SK-N-SH treated with all-trans-retinoic acid at 6 μM for 48 hours (cell line): ENCODE measurements around the gene OR52A5.

ENCODE experiments used
- CREB5 ChIP-seq: fragments of 250-450 bp; sonication (Bioruptor Pico); IDR thresholded peaks from 2 replicates; pipeline ENCODE4 v1.5.1; 2020; ENCODE audit warnings: low read depth, mild to moderate bottlenecking, moderate library complexity
- PATZ1 ChIP-seq: fragments of 250-450 bp; sonication (Bioruptor Pico); IDR thresholded peaks from 2 replicates; pipeline ENCODE4 v1.8.0; 2020; ENCODE audit warnings: mild to moderate bottlenecking, moderate library complexity, borderline replicate concordance
- ZFP3 ChIP-seq: fragments of 250-450 bp; sonication (Bioruptor Pico); IDR thresholded peaks from 2 replicates; pipeline ENCODE4 v1.5.0; 2020; ENCODE audit warnings: mild to moderate bottlenecking, moderate library complexity

GRCh38 chr11:5081405-5081804 is 56.8 kb downstream of the OR52A5 start:
- TF ChIP-seq PATZ1 (CRISPR knock-in tag), result no peak
- TF ChIP-seq ZFP3, result no peak
- TF ChIP-seq CREB5 (CRISPR knock-in tag), result no peak
